Sigmoid colon (tissue), 4 donors: ENCODE measurements around the gene IFIT2.
"Not testable (repeated sequence)": the region's sequence is repeated elsewhere in the genome, so short reads cannot be mapped to it uniquely, and the experiment has no call there.

Experiments used
- CTCF ChIP-seq, 4 experiments: fragments of 450-650 bp in 3 of 4; fragments of 200-600 bp in 1 of 4; IDR thresholded peaks; one replicate each; pipeline ENCODE4 v1.5.1; 2016 to 2019; ENCODE audit warnings: antibody characterized with exemption in 4 of 4, mild to moderate bottlenecking in 3 of 4, moderate library complexity in 2 of 4
- EP300 ChIP-seq, 4 donors: sonication (generic); formaldehyde crosslinking; IDR thresholded peaks; one replicate each; pipeline ENCODE4 v1.6.1; 2017; ENCODE audit warnings: antibody characterized with exemption in 4 of 4
- POLR2A ChIP-seq, 2 donors: fragments of 450-650 bp; IDR thresholded peaks; one replicate each; pipeline ENCODE4 v1.6.1; 2016; ENCODE audit warnings: antibody characterized with exemption in 2 of 2, mild to moderate bottlenecking in 2 of 2, moderate library complexity in 2 of 2
- POLR2AphosphoS5 ChIP-seq, 4 donors: sonication (generic); formaldehyde crosslinking; IDR thresholded peaks; one replicate each; pipeline ENCODE4 v1.6.1; 2017; ENCODE audit warnings: antibody characterized with exemption in 4 of 4

DNA sequence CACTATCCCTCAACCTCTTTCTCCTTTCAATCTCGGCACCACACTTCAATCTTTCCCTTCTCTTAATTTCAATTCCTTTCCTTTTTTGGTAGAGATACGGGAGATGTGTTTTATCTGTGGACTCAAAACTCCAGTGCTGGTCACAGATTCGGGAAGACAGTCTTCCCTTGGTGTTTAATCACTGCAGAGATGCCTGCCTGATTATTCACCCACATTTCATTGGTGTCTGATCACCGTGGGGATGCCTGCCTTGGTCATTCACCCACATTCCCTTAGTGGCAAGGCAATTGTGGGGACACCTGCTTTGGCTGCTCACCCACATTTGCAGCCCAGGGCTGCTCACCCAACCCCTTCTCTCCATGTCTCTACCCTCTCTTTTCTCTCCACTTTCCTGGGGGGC lies 16.5 kb upstream of the IFIT2 start:
- TF ChIP-seq CTCF, POLR2A, EP300, POLR2AphosphoS5 (IDR thresholded peaks at IDR 0.05): not testable (repeated sequence)
